Esophagus muscularis mucosa (tissue), 3 donors: Measurements from ENCODE around the gene LRRC10B.

Source experiments
- POLR2A ChIP-seq: fragments of 450-650 bp; IDR thresholded peaks from one replicate; pipeline ENCODE4 v1.6.1; 2017; ENCODE audit warnings: antibody characterized with exemption, moderate library complexity, mild to moderate bottlenecking, low read depth
- TF ChIP-seq, protein P1 (sequence below), 3 experiments: fragments of 200-600 bp in 2 of 3; fragments of 450-650 bp in 1 of 3; sonication (generic) in 2 of 3; IDR thresholded peaks; one replicate each; pipeline ENCODE4 v1.5.1; 2017 to 2019; ENCODE audit warnings: antibody characterized with exemption in 3 of 3, mild to moderate bottlenecking in 2 of 3, moderate library complexity in 1 of 3

DNA sequence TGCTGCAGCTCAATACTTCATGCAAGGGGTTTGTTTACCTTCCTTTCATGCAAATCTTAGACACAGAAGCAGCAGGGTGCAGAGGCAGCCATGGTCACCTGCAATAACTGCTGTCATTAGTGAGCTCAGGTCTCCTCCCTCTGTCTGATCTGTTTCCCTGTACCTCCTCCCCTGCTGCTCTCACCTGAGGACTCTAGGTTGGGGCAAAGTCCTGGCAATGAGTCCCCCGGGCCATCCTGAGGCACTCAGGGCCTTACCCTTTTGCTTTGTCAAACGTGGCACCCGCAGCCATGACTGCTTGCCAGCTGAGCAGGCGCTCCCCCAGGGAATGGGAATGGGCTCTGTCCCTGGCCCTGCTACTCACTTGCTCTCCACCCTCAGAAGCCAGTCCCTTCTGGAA lies 3.9 kb downstream of the LRRC10B start:
- TF ChIP-seq POLR2A = no peak
- TF ChIP-seq, protein P1, sequence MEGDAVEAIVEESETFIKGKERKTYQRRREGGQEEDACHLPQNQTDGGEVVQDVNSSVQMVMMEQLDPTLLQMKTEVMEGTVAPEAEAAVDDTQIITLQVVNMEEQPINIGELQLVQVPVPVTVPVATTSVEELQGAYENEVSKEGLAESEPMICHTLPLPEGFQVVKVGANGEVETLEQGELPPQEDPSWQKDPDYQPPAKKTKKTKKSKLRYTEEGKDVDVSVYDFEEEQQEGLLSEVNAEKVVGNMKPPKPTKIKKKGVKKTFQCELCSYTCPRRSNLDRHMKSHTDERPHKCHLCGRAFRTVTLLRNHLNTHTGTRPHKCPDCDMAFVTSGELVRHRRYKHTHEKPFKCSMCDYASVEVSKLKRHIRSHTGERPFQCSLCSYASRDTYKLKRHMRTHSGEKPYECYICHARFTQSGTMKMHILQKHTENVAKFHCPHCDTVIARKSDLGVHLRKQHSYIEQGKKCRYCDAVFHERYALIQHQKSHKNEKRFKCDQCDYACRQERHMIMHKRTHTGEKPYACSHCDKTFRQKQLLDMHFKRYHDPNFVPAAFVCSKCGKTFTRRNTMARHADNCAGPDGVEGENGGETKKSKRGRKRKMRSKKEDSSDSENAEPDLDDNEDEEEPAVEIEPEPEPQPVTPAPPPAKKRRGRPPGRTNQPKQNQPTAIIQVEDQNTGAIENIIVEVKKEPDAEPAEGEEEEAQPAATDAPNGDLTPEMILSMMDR (IDR thresholded peaks at IDR 0.05) = no peak
